ENCODE results near the gene EOMES.
"Not testable (repeated sequence)": the region's sequence is repeated elsewhere in the genome, so short reads cannot be mapped to it uniquely, and the experiment has no call there.

Gene EOMES

GRCh38 chr3:27721717-27722564 is at the start of gene EOMES:
TSS of gene EOMES (minus strand) at chr3:27722323. CDS start at chr3:27722294, 29 bp downstream.
- DNase-seq: no peak

- not testable (repeated sequence) for DNase-seq
Observed at GRCh38 chr3:27770384-27770783, 48.3 kb upstream of the EOMES start.

- no peak for DNase-seq
Observed at GRCh38 chr3:27767000-27767399, 44.9 kb upstream of the EOMES start.

- DNase-seq: no peak
Observed at GRCh38 chr3:27758083-27758482, 36.0 kb upstream of the EOMES start.

GRCh38 chr3:27756877-27757276 is 34.8 kb upstream of the EOMES start:
- DNase-seq: no peak

GRCh38 chr3:27752926-27753325 is 30.8 kb upstream of the EOMES start:
- no peak for DNase-seq

GRCh38 chr3:27749643-27750042 is 27.5 kb upstream of the EOMES start:
- no peak for DNase-seq

- DNase-seq: no peak
Observed at GRCh38 chr3:27746838-27747237, 24.7 kb upstream of the EOMES start.

GRCh38 chr3:27740854-27741253 is 18.7 kb upstream of the EOMES start:
- DNase-seq: no peak

GRCh38 chr3:27737091-27737490 is 15.0 kb upstream of the EOMES start:
- no peak for DNase-seq

GRCh38 chr3:27730774-27731659 is 8.9 kb upstream of the EOMES start:
- DNase-seq: no peak

- DNase-seq: no peak
Observed at GRCh38 chr3:27729748-27730611, 7.9 kb upstream of the EOMES start.

GRCh38 chr3:27729325-27729724 is 7.2 kb upstream of the EOMES start:
- DNase-seq: no peak

- no peak for DNase-seq
Observed at GRCh38 chr3:27728195-27729087, 6.3 kb upstream of the EOMES start.

GRCh38 chr3:27726240-27726639 is 4.1 kb upstream of the EOMES start:
- no peak for DNase-seq

GRCh38 chr3:27724459-27725197 is 2.5 kb upstream of the EOMES start:
- no peak for DNase-seq

- DNase-seq: no peak
Observed at GRCh38 chr3:27723815-27724458, 1.8 kb upstream of the EOMES start.

- DNase-seq: no peak
Observed at GRCh38 chr3:27723456-27723814, 1.3 kb upstream of the EOMES start.

GRCh38 chr3:27723001-27723445 is 900 bp upstream of the EOMES start:
- DNase-seq: no peak

- no peak for DNase-seq
Observed at GRCh38 chr3:27720899-27721716, 1.0 kb downstream of the EOMES start.
